ENCODE measurements around the gene SMPD3.

DNA sequence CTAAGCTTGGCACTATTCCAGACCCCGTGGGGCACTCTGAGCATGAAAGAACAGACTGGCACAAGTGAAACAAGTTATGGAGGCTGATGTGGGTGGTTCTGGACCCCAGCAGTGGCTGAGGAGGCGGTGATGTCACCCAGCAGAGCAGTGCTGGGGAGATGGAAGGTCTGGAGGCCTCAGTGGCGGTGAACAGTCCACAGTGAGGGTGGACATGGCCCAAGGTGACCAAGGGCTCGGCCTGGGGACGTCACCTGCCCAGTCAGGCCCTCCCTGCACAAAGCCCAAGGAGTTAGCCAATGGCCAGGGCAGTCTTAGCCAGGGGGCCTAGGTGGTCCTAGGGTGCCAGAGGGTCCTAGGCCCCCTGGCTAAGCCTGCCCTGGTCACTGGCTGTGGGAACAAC, 24.5 kb downstream of the SMPD3 start:
- no peak for TF ChIP-seq SIN3A (IDR thresholded peaks at IDR 0.05; ENCODE audit: borderline replicate concordance, insufficient read depth, low read length)
- TF ChIP-seq POLR2AphosphoS5 (IDR thresholded peaks at IDR 0.05; ENCODE audit: low read depth, low read length): no peak
- no peak for TF ChIP-seq FOXP2 (optimal IDR thresholded peaks at IDR 0.05; ENCODE audit: borderline replicate concordance, extremely low read depth, extremely low read length, insufficient read depth)
- TF ChIP-seq TAF1 (IDR thresholded peaks at IDR 0.05; ENCODE audit: borderline replicate concordance, insufficient read depth, low read length): no peak
